HepG2 (cell line): Measurements from ENCODE around the gene ZNF444. TPM values are rescaled to one million over a fixed set of nuclear protein-coding genes. Genes with fewer than 3 reads are reported as not detected.
A peak's percentile ranks its signal among the peaks of the same experiment; 100 is the strongest.

Experiments
- BCL6 ChIP-seq: IDR thresholded peaks from 2 replicates; pipeline ENCODE4 v1.6.1; 2016; ENCODE audit warnings: missing genetic modification reagents, missing compliant biosample characterization
- BCLAF1 ChIP-seq: fragments of 450-650 bp; IDR thresholded peaks from 2 replicates; pipeline ENCODE4 v1.6.1; 2017; ENCODE audit warnings: mild to moderate bottlenecking
- FOXP1 ChIP-seq, 2 experiments: fragments of 450-650 bp in 1 of 2; IDR thresholded peaks; 2 replicates each; pipeline ENCODE4 v1.6.1; 2017 to 2018; ENCODE audit warnings: antibody characterized with exemption in 1 of 2
- MATR3 ChIP-seq: sonication (generic); formaldehyde crosslinking; IDR thresholded peaks from 2 replicates; pipeline ENCODE4 v1.4.0; 2020; ENCODE audit warnings: missing genetic modification reagents
- MTERF4 ChIP-seq: sonication (generic); formaldehyde crosslinking; IDR thresholded peaks from 2 replicates; pipeline ENCODE4 v1.8.0; 2023; ENCODE audit warnings: mild to moderate bottlenecking, missing genetic modification reagents
- POLR2G ChIP-seq: fragments of 200-400 bp; formaldehyde crosslinking; IDR thresholded peaks from 2 replicates; pipeline ENCODE4 v1.6.1; 2018; ENCODE audit warnings: mild to moderate bottlenecking, low read depth, low read length, moderate library complexity
- TBX3 ChIP-seq: fragments of 450-650 bp; IDR thresholded peaks from 2 replicates; pipeline ENCODE4 v1.6.1; 2017; ENCODE audit warnings: antibody characterized with exemption, mild to moderate bottlenecking, inconsistent platforms, borderline replicate concordance
- UBTF ChIP-seq: sonication (generic); formaldehyde crosslinking; IDR thresholded peaks from 2 replicates; pipeline ENCODE4 v1.4.0; 2020; ENCODE audit warnings: mild to moderate bottlenecking, missing genetic modification reagents
- ZBTB2 ChIP-seq: sonication (generic); formaldehyde crosslinking; IDR thresholded peaks from 2 replicates; pipeline ENCODE4 v1.8.0; 2022; ENCODE audit warnings: low read depth, missing genetic modification reagents
- ZNF609 ChIP-seq: sonication (generic); formaldehyde crosslinking; IDR thresholded peaks from 2 replicates; pipeline ENCODE4 v1.4.0; 2020; ENCODE audit warnings: mild to moderate bottlenecking, missing genetic modification reagents, borderline replicate concordance
- polyA plus RNA-seq, 8 experiments: library from polyadenylated mRNA; depleted of rRNA in 3 of 8; stranded (reverse) in 7 of 8; unstranded in 1 of 8; fragments of >200 nt; fragmentation: Illumina TruSeq in 4 of 8; extraction: Trizol in 4 of 8; gene quantifications; 2 replicates each; pipeline versions ENCODE4 v1.2.1 to v1.2.3, GENCODE V29; 2011 to 2016; ENCODE audit warnings: low read depth in 4 of 8, missing spikeins in 1 of 8, mixed read lengths in 1 of 8; ENCODE audit not compliant: insufficient read depth in 1 of 8
- total RNA-seq, 5 experiments: library from RNA; depleted of rRNA; stranded (reverse); fragments of >200 nt; fragmentation: Illumina TruSeq; extraction: Trizol; gene quantifications; 2 replicates each; pipeline ENCODE4 v1.2.3, GENCODE V29; 2016; ENCODE audit warnings: low read depth in 1 of 5
- TF ChIP-seq, protein P1 (sequence below): sonication (generic); formaldehyde crosslinking; IDR thresholded peaks from 2 replicates; pipeline ENCODE4 v1.4.0; 2020; ENCODE audit warnings: missing genetic modification reagents

The ZNF444 gene
- total and polyA plus RNA-seq, 2 of the 13 experiments (the other 11 are each of a cell fraction or from before 2014, with no cell fraction given), result 27.4 to 30.3 TPM

- TF ChIP-seq ZNF609 (peak; percentile 72; the same call in 1 of the 2 replicates), ZBTB2 (CRISPR knock-in tag) (no peak), TBX3 (no peak), BCLAF1 (no peak), POLR2G (peak; percentile 92), UBTF (CRISPR knock-in tag) (peak; percentile 29; the same call in 1 of the 2 replicates), MATR3 (CRISPR knock-in tag) (no peak), MTERF4 (CRISPR knock-in tag) (0 out of 2 replicates have a peak, but pooled peaks have one; percentile 33), FOXP1 (IDR thresholded peaks at IDR 0.05) (no peak), FOXP1 (CRISPR knock-in tag; IDR thresholded peaks at IDR 0.05) (peak; percentile 44; the same call in 1 of the 2 replicates), BCL6 (peak; percentile 80; the same call in 1 of the 2 replicates)
- TF ChIP-seq, protein P1, sequence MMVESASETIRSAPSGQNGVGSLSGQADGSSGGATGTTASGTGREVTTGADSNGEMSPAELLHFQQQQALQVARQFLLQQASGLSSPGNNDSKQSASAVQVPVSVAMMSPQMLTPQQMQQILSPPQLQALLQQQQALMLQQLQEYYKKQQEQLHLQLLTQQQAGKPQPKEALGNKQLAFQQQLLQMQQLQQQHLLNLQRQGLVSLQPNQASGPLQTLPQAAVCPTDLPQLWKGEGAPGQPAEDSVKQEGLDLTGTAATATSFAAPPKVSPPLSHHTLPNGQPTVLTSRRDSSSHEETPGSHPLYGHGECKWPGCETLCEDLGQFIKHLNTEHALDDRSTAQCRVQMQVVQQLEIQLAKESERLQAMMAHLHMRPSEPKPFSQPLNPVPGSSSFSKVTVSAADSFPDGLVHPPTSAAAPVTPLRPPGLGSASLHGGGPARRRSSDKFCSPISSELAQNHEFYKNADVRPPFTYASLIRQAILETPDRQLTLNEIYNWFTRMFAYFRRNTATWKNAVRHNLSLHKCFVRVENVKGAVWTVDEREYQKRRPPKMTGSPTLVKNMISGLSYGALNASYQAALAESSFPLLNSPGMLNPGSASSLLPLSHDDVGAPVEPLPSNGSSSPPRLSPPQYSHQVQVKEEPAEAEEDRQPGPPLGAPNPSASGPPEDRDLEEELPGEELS (CRISPR knock-in tag), result peak; percentile 80; the same call in 1 of the 2 replicates
Measured at GRCh38 chr19:56142087-56142787, 1.1 kb downstream of the ZNF444 start (continued).
